H9 (cell line): Measurements from ENCODE around the gene BMPR1A. TPM values are rescaled to one million over a fixed set of nuclear protein-coding genes. Genes with fewer than 3 reads are reported as not detected.

Experiments used
- DNase-seq: peaks from one replicate; pipeline ENCODE4 v3.0.0-alpha.2; 2017
- H2AFZ ChIP-seq: one replicate; pipeline ENCODE4 v1.6.1; 2013; ENCODE audit warnings: mild to moderate bottlenecking, low read length, control low read depth, moderate library complexity
- H2AK5ac ChIP-seq: 2 replicates; pipeline ENCODE4 v1.6.1; 2013; ENCODE audit warnings: low read length, control low read depth, mixed read lengths; ENCODE audit not compliant: insufficient read length
- H2BK120ac ChIP-seq: one replicate; pipeline ENCODE4 v1.6.1; 2013; ENCODE audit warnings: low read depth, mild to moderate bottlenecking, low read length, control low read depth, inconsistent platforms; ENCODE audit not compliant: poor library complexity, severe bottlenecking
- H2BK12ac ChIP-seq: 2 replicates; pipeline ENCODE4 v1.6.1; 2013; ENCODE audit warnings: low read length, control low read depth, mixed read lengths, low read depth; ENCODE audit not compliant: insufficient read length
- H2BK15ac ChIP-seq: 2 replicates; pipeline ENCODE4 v1.6.1; 2013; ENCODE audit warnings: low read depth, low read length, control low read depth
- H2BK20ac ChIP-seq: one replicate; pipeline ENCODE4 v1.6.1; 2013; ENCODE audit warnings: low read depth, mild to moderate bottlenecking, low read length, control low read depth, inconsistent platforms; ENCODE audit not compliant: poor library complexity, severe bottlenecking
- H2BK5ac ChIP-seq: 2 replicates; pipeline ENCODE4 v1.6.1; 2013; ENCODE audit warnings: low read length, control low read depth, mixed read lengths; ENCODE audit not compliant: insufficient read length
- H3K14ac ChIP-seq: 2 replicates; pipeline ENCODE4 v1.6.1; 2013; ENCODE audit warnings: low read length, control low read depth; ENCODE audit not compliant: insufficient read depth
- H3K18ac ChIP-seq: 2 replicates; pipeline ENCODE4 v1.6.1; 2013; ENCODE audit warnings: low read depth, mild to moderate bottlenecking, mixed read lengths, low read length, control low read depth; ENCODE audit not compliant: insufficient read length
- H3K23ac ChIP-seq: 2 replicates; pipeline ENCODE4 v1.6.1; 2013; ENCODE audit warnings: low read length, control low read depth, mixed read lengths, low read depth; ENCODE audit not compliant: insufficient read length
- H3K23me2 ChIP-seq: 2 replicates; pipeline ENCODE4 v1.6.1; 2013; ENCODE audit warnings: low read depth, mild to moderate bottlenecking, mixed read lengths, low read length, control low read depth; ENCODE audit not compliant: insufficient read length, poor library complexity, severe bottlenecking
- H3K27ac ChIP-seq: 2 replicates; pipeline ENCODE4 v1.5.1; 2013; ENCODE audit warnings: low read length, control low read depth, mixed read lengths, low read depth; ENCODE audit not compliant: insufficient read length
- H3K27me3 ChIP-seq: 2 replicates; pipeline ENCODE4 v1.6.1; 2013; ENCODE audit warnings: low read length, control low read depth, inconsistent platforms; ENCODE audit not compliant: insufficient read depth
- H3K4ac ChIP-seq: 2 replicates; pipeline ENCODE4 v1.6.1; 2013; ENCODE audit warnings: low read depth, mild to moderate bottlenecking, control low read depth, inconsistent platforms, low read length, moderate library complexity
- H3K4me1 ChIP-seq: 2 replicates; pipeline ENCODE4 v1.6.1; 2013; ENCODE audit warnings: low read length, control low read depth, inconsistent platforms; ENCODE audit not compliant: insufficient read depth
- H3K4me2 ChIP-seq: 2 replicates; pipeline ENCODE4 v1.6.1; 2013; ENCODE audit warnings: low read length, control low read depth, mixed read lengths; ENCODE audit not compliant: insufficient read length, insufficient read depth
- H3K56ac ChIP-seq: 2 replicates; pipeline ENCODE4 v1.6.1; 2013; ENCODE audit warnings: low read depth, mild to moderate bottlenecking, mixed read lengths, low read length, control low read depth; ENCODE audit not compliant: insufficient read length
- H3K79me1 ChIP-seq: 2 replicates; pipeline ENCODE4 v1.6.1; 2013; ENCODE audit warnings: low read depth, mild to moderate bottlenecking, moderate library complexity, low read length, control low read depth, inconsistent platforms; ENCODE audit not compliant: insufficient read depth, poor library complexity, severe bottlenecking
- H3K79me2 ChIP-seq: 2 replicates; pipeline ENCODE4 v1.6.1; 2013; ENCODE audit warnings: low read length, control low read depth, inconsistent platforms; ENCODE audit not compliant: insufficient read depth
- H3K9ac ChIP-seq: 2 replicates; pipeline ENCODE4 v1.6.1; 2013; ENCODE audit warnings: low read length, control low read depth, mixed read lengths; ENCODE audit not compliant: insufficient read length; ENCODE audit errors: extremely low read depth
- H3K9me3 ChIP-seq: one replicate; pipeline ENCODE4 v1.6.1; 2013; ENCODE audit warnings: low read depth, low read length, inconsistent platforms; ENCODE audit not compliant: control insufficient read depth
- H3T11ph ChIP-seq: one replicate; pipeline ENCODE4 v1.6.1; 2013; ENCODE audit warnings: mild to moderate bottlenecking, low read length, control low read depth, inconsistent platforms
- H4K20me1 ChIP-seq: one replicate; pipeline ENCODE4 v1.6.1; 2013; ENCODE audit not compliant: control insufficient read depth, insufficient read length, insufficient read depth
- H4K5ac ChIP-seq: 2 replicates; pipeline ENCODE4 v1.6.1; 2013; ENCODE audit warnings: low read depth, mild to moderate bottlenecking, mixed read lengths, low read length, control low read depth; ENCODE audit not compliant: insufficient read length
- H4K8ac ChIP-seq: replicated peaks from 2 replicates; pipeline ENCODE4 v1.6.1; 2013; ENCODE audit warnings: low read length, control low read depth, mixed read lengths, low read depth; ENCODE audit not compliant: insufficient read length
- H4K91ac ChIP-seq: 2 replicates; pipeline ENCODE4 v1.6.1; 2013; ENCODE audit warnings: low read depth, mild to moderate bottlenecking, moderate library complexity, mixed read lengths, low read length, control low read depth; ENCODE audit not compliant: insufficient read length
- H3K27ac Mint-ChIP-seq, 3 experiments: 2 replicates in 2 of 3; 3 replicates in 1 of 3; pipeline ENCODE4 v1.8.0; 2020 to 2021; ENCODE audit warnings: mixed read lengths in 3 of 3, mild to moderate bottlenecking in 1 of 3, moderate library complexity in 1 of 3
- H3K27me3 Mint-ChIP-seq: 2 replicates; pipeline ENCODE4 v1.8.0; 2021; ENCODE audit warnings: low read depth, mild to moderate bottlenecking, moderate library complexity, mixed read lengths
- H3K36me3 Mint-ChIP-seq, 3 experiments: 2 replicates in 2 of 3; 3 replicates in 1 of 3; pipeline ENCODE4 v1.8.0; 2020 to 2021; ENCODE audit warnings: low read depth in 3 of 3, mixed read lengths in 3 of 3; ENCODE audit not compliant: insufficient read depth in 1 of 3
- H3K4me1 Mint-ChIP-seq, 2 experiments: 2 replicates each; pipeline ENCODE4 v1.8.0; 2020; ENCODE audit warnings: mixed read lengths in 2 of 2
- H3K4me3 Mint-ChIP-seq, 2 experiments: 2 replicates in 1 of 2; 3 replicates in 1 of 2; pipeline ENCODE4 v1.8.0; 2020 to 2021; ENCODE audit warnings: mild to moderate bottlenecking in 2 of 2, mixed read lengths in 2 of 2, moderate library complexity in 1 of 2
- H3K9me3 Mint-ChIP-seq, 2 experiments: 2 replicates in 1 of 2; 3 replicates in 1 of 2; pipeline ENCODE4 v1.8.0; 2020; ENCODE audit warnings: mild to moderate bottlenecking in 2 of 2, mixed read lengths in 2 of 2, moderate library complexity in 1 of 2
- CTCF ChIP-seq: fragments of 200-600 bp; sonication (generic); conservative IDR thresholded peaks from 3 replicates; pipeline ENCODE4 v1.8.0; 2021; ENCODE audit warnings: antibody characterized with exemption, mild to moderate bottlenecking
- WGBS: extraction: QIAGEN DNeasy Blood & Tissue Kit; methylation state at CpG from one replicate; pipeline ENCODE4 v1.1.7; 2013; ENCODE audit warnings: missing lambda C conversion rate, low lambda C conversion rate, mixed read lengths; ENCODE audit not compliant: insufficient read length; ENCODE audit errors: extremely low coverage; 5-methylcytosine and 5-hydroxymethylcytosine counted together
- total RNA-seq: library from RNA; stranded (reverse); gene quantifications from 2 replicates; pipeline ENCODE4 v1.2.1, GENCODE V29; 2021

The BMPR1A gene
- total RNA-seq, 1 experiment from 2014 or later: 138 TPM

GRCh38 chr10:86763404-86763803 lies 7.0 kb downstream of the BMPR1A start:
- peaks cover 0 to 3% (median 1%) of the 10 kb centered on the region in 3 experiments; a peak in 2 of 7 replicates for H3K36me3 Mint-ChIP-seq
- peaks cover 3% of the 10 kb centered on the region for H3K79me1 ChIP-seq
- H2BK5ac ChIP-seq: no peak overlapping the region
- H3K9me3 Mint-ChIP-seq: no peaks in the 10 kb centered on the region
- H2BK15ac ChIP-seq: no peak overlapping the region
- H2BK120ac ChIP-seq: no peak overlapping the region
- H2AFZ ChIP-seq: no peak overlapping the region
- no peaks in the 10 kb centered on the region for H3K27me3 Mint-ChIP-seq
- H3K4me1 Mint-ChIP-seq: peaks cover 57 to 69% of the 10 kb centered on the region in 2 experiments
- no CpG with 5 or more reads among the region's 5 CpGs for WGBS
- H4K91ac ChIP-seq: no peak overlapping the region
- H3K79me2 ChIP-seq: peaks cover 82% of the 10 kb centered on the region
- no peak overlapping the region for H3K4me2 ChIP-seq
- H3K27me3 ChIP-seq: no peaks in the 10 kb centered on the region
- H3K23ac ChIP-seq: no peak overlapping the region
- no peaks in the 10 kb centered on the region for H3K23me2 ChIP-seq
- no peak overlapping the region for H3K14ac ChIP-seq
- no peak overlapping the region for H4K5ac ChIP-seq
- no peaks in the 10 kb centered on the region for H3K9me3 ChIP-seq
- no peak overlapping the region for H3K9ac ChIP-seq
- TF ChIP-seq CTCF: no peak
- no peak overlapping the region for H3K4ac ChIP-seq
- no peak overlapping the region for H2AK5ac ChIP-seq
- no peak overlapping the region for H3K56ac ChIP-seq
- H3K4me3 Mint-ChIP-seq: no peak overlapping the region
- peaks cover 11% of the 10 kb centered on the region; the same call in 1 of the 2 replicates for H3K4me1 ChIP-seq
- no peak overlapping the region for H3T11ph ChIP-seq
- no peaks in the 10 kb centered on the region for H4K20me1 ChIP-seq
- H4K8ac ChIP-seq: no peak overlapping the region
- H2BK20ac ChIP-seq: no peak overlapping the region
- no peak for DNase-seq
- no peak overlapping the region for H3K27ac ChIP-seq
- no peak overlapping the region for H2BK12ac ChIP-seq
- no peak overlapping the region for H3K27ac Mint-ChIP-seq
- H3K18ac ChIP-seq: no peak overlapping the region
